Mucosa of gallbladder (tissue), 1 donor: ENCODE measurements around the gene IDNK. TPM values are rescaled to one million over a fixed set of nuclear protein-coding genes. Genes with fewer than 3 reads are reported as not detected.

Experiments used
- DNase-seq: peaks from one replicate; pipeline ENCODE4 v3.0.0-alpha.2; 2020; ENCODE audit warnings: low spot score
- total RNA-seq: library from RNA; stranded (reverse); gene quantifications from one replicate; pipeline ENCODE4 v1.2.1, GENCODE V29; 2021
- donor health status: DM: no; HTN: no; CAD: no.

IDNK gene
- total RNA-seq, 1 donor from 2014 or later: 6.1 TPM

- no peak for DNase-seq
These were observed 68.5 kb downstream of the IDNK start for GRCh38 chr9:83691492-83691891.

Other genes starting within 250 kb of the IDNK start
- gene FRMD3, start 84.7 kb upstream of the IDNK start, total RNA-seq: 3.6 TPM
- 101 TPM for gene UBQLN1, start 84.8 kb downstream of the IDNK start, total RNA-seq
- 14.0 TPM for gene GKAP1, start 194.6 kb downstream of the IDNK start, total RNA-seq